ENCODE data around the gene ESRRA.
A peak's percentile ranks its signal among the peaks of the same experiment; 100 is the strongest.
"Not testable (repeated sequence)": the region's sequence is repeated elsewhere in the genome, so short reads cannot be mapped to it uniquely, and the experiment has no call there.

Gene ESRRA

DNA sequence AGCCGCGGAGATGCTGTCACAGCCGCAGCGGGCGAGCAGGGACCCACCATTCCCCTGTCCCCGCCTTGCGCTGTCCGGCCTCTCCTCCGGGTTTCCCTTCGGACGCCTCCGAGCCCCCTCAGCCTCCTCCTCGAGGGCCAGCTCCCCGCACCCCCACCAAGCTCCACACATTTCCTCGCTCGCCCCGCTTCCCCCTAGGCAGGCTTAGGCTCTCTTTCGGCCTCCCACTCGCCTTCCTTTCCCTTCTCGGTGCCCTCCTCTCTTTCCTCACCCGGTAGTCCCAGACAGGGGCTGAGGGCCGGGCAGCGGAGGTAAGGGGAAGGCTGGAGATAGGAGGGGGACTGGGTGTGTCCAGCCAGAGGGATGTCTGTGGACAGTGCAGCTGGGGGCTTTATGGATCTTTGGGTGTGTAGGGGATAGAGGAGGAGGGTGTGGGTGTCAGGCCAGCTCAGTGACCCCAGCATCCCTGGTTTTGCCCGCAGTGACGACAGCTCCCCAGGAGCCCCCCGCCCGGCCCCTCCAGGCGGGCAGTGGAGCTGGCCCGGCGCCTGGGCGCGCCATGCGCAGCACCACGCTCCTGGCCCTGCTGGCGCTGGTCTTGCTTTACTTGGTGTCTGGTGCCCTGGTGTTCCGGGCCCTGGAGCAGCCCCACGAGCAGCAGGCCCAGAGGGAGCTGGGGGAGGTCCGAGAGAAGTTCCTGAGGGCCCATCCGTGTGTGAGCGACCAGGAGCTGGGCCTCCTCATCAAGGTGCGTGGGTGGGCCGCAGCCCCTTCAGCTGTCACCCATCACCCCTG, 12.7 kb upstream of the ESRRA start:
- DNase-seq (ENCODE audit: low spot score), result no peak

DNA sequence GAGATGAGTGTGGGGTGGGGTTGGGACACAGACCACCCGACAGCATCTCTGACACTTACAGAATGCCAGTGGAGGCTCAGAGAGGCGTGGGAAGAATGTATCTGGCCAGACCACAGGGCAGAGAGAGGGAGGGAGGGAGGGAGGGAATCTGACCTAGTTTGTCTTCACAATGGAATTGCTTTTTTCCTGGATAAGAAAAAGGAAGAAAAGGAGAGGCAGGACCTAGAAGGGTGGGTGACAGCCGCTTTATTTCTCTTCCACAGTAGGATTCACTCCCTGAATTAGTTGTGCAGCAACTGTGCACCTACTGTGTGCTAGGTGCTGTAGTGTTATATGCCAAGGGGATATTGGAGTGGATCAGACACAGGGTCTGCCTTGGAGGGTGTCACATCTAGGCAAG, 10.6 kb upstream of the ESRRA start:
- no peak for DNase-seq (ENCODE audit: low spot score)

- no peak for DNase-seq (ENCODE audit: low spot score)
Measured at GRCh38 chr11:64295760-64296159, 9.6 kb upstream of the ESRRA start.

DNA sequence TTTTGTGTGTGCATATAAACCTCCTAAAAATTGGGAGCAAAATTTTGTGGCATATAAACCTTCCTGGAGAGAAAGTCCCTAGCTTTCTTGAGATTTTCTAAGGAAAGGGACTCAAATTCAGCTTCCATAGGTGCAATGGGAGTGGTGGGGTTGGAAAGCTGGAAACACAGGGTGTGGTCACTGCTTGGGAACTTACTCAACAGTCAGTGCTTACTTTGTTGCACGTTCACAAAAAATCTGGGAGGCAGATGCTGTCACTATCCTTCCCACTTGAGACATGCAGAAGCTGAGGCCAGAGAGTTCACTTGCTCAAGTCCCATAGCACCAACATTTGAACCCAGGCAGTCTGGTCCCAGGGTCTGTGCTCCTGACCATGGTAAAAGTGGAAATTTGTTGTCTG, 9.1 kb upstream of the ESRRA start:
- DNase-seq (ENCODE audit: low spot score), result no peak

GRCh38 chr11:64296830-64297698, 8.3 kb upstream of the ESRRA start:
- no peak for DNase-seq (ENCODE audit: low spot score)

- no peak for DNase-seq (ENCODE audit: low spot score)
Measured at GRCh38 chr11:64297699-64298358, 7.5 kb upstream of the ESRRA start.

DNA sequence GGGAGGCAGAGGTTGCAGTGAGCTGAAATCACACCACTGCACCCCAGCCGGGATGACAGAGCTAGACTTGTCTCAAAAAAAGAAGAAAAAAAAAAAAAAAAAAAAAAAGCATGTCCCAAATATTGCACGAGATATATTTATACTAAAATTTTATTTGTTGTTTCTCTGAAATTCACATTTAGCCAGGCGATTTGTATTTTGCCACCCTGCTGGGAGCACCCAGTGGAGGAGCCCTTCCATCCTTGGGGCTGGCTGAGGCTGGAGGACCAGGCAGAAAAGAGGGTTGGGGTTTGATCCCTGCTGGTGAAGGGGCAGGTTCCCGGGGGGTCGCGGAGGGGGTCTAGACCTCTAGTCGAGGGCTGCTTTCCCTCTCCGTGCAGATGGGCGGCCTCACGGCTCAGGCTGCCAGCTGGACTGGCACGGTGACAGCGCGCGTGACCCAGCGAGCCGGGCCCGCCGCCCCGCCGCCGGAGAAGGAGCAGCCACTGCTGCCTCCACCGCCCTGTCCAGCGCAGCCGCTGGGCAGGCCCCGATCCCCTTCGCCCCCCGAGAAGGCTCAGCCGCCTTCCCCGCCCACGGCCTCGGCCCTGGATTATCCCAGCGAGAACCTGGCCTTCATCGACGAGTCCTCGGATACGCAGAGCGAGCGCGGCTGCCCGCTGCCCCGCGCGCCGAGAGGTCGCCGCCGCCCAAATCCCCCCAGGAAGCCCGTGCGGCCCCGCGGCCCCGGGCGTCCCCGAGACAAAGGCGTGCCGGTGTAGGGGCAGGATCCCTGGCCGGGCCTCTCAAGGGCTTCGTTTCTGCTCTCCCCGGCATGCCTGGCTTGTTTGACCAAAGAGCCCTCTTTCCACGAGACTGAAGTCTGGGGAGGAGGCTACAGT, 6.1 kb upstream of the ESRRA start:
- no peak for DNase-seq (ENCODE audit: low spot score)

DNA sequence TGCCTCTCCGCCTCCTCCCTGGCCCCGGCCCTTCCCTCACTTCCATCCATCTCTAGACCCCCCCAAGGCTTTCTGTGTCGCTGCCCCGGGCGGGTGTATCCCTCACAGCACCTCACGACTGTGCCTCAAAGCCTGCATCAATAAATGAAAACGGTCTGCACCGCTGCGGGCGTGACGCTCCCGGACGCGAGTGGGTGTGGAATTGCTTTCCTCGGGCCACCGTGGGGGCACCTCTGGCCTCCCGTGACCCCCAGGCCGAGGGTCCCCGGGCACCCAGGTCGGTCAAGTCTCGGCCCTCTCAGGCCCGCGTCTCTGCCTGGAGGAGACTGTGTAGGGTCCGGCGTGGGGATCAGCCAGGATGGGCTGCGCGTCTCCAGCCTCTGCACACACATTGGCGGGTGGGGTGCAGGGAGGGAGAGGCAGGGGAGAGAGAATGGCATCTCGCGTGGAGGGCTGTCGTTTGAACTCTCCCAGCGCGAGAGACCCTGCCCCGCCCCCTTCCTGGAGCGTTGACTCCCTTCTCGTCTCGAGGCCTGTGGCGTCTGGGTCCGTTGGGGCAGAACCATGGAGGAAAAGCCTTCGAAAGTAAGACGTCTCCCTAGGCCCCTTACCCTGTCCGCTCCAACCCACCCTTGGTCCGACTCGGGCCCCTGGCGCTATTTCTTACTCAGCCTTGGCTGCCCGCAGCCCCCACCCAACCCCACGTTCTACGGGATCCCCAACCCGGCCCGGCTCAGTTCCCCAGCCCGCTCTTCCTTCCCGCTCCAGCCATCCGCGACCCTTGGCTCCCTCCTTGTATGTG, 5.3 kb upstream of the ESRRA start, which contains the start of gene CATSPERZ:
CATSPERZ (plus strand) TSS at position 512 of the 802 bp plus-strand sequence; CDS start at position 565, 53 bp downstream.
- DNase-seq (ENCODE audit: low spot score), result no peak

DNA sequence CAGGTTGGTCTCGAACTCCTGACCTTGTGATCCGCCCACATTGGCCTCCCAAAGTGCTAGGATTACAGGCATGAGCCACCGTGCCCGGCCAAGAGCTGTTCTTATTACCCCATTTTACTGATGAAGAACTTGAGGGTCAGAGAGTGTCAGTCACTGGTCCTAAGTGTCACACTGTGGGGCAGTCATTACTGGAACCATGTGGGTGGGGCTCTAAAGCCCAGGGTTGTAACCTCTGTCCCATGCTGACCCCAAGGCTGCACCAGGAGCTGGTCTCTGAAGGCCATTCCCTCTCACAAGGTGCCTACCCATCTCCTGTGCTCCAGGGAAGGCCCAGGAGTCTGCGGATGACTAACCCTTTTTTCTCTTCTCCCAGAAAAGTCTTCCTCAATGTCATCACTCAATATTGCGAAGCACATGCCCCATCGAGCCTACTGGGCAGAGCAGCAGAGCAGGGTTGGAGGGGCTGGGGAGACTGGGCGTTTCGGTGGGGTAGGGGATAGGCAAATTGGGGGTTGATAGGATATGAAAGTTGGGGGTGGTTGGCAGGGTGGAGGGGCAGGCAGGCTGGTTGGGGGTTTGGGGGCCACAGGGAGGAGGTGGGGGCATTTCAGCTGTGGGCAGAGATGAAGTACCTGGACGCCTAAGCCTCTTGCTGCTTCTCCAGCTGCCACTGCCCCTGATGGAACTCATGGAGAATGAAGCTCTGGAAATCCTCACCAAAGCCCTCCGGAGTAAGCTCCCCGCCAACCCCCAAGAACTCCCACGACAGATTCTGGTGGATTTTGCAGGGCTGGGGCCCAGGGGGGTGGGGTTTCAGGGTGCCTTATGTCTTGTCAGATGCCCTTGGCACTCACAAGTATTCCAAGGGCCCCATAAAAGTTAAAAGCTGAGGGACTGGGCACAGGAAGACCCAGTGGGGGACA, 2.0 kb upstream of the ESRRA start:
- DNase-seq (ENCODE audit: low spot score), result no peak

GRCh38 chr11:64304032-64304315, 1.4 kb upstream of the ESRRA start:
- DNase-seq (ENCODE audit: low spot score), result no peak

- DNase-seq (ENCODE audit: low spot score), result peak; percentile 90
Measured at GRCh38 chr11:64304316-64305072, 830 bp upstream of the ESRRA start.

DNA sequence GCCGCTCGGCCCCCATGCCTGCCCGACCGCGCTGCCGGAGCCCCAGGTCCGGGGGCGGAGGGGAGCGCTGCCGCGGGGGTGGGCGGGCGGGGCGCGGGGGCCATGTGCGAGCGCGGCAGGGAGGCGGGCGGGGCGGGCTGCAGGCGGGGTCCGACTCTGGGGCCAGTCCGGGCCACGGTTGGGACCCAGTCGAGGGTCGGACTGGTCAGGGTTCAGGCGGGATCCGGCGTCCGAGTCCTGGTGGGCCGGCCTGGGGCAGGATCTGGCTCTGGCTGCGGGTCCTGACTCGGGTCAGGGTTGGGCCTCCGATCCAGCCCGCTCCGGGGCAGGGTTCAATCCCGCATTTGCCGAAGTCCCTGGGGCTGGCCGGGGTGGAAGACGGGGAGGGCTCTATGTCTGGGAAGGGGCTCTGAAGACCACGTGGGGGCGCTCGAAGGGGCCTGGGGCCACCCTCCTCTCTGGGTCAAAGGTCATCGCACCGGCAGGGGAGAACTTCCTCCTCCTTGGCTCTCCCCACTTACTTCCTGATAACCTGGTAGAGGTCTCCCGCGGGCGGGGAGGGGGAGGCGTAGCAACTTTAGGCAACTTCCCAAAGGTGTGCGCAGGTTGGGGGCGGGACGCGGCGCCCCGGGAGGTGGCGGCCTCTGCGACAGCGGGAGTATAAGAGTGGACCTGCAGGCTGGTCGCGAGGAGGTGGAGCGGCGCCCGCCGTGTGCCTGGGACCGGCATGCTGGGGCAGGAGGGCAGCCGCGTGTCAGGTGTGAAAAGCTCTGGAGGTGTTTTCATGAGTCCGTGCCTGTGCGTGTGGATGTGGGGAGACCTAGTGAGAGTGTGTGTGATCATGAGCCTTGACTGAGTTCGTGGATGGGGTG, 603 bp downstream of the ESRRA start:
- peak; percentile 78 for DNase-seq (ENCODE audit: low spot score)

DNA sequence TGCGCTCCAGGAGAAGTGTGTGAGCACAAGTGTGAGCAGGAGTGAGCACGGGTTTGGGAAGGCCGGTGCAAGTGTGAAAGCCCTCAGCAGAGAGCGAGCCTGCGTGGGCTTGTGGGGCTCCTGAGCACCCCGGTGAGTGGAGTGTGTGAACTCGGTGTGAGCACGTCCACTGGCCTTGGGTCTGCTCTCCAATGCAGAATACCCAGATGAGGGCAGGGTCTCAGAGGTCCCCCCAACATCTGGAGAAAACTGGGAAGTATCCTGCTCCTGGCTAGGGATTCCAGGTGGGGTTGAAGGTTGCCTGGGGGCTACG, 1.2 kb downstream of the ESRRA start:
- DNase-seq (ENCODE audit: low spot score), result no peak

DNA sequence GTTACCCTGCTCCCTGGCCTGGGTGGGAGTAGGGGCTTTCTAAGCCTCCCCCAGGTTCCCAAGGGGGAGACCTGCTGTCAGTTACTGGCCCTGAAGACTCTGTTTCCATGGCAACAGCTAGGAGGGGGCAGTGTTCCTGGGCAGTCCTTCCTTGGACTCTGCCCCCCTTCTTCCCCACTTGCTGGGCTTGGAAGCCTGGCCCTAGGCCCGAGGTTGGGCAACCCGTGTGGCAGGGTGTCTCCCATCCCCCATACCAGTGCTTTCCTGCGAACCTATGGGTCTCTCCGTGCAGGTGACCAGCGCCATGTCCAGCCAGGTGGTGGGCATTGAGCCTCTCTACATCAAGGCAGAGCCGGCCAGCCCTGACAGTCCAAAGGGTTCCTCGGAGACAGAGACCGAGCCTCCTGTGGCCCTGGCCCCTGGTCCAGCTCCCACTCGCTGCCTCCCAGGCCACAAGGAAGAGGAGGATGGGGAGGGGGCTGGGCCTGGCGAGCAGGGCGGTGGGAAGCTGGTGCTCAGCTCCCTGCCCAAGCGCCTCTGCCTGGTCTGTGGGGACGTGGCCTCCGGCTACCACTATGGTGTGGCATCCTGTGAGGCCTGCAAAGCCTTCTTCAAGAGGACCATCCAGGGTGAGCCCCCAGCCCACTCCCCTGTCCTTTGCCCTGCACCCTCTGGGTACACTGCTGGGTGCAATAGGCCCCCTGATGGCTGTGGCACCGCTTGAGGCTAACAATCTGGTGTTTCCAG, 1.7 kb downstream of the ESRRA start:
- no peak for DNase-seq (ENCODE audit: low spot score)

DNA sequence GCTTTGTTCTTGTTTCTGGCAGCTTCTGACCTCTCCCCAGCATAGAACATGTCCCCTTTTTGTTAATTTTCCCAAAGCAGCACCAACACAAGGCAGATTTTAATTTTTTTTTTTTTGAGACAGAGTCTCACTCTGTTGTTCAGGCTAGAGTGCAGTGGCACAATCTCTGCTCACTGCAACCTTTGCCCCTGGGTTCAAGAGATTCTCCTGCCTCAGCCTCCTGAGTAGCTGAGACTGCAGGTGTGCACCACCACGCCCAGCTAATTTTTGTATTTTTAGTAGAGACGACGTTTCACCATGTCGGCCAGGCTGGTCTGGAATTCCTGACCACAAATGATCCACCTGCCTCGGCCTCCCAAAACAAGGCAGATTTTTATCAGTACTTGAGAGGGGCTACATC, 2.5 kb downstream of the ESRRA start:
- DNase-seq (ENCODE audit: low spot score), result not testable (repeated sequence)

GRCh38 chr11:64312947-64313346, 7.6 kb downstream of the ESRRA start:
- no peak for DNase-seq (ENCODE audit: low spot score)

GRCh38 chr11:64313491-64314145, 8.3 kb downstream of the ESRRA start:
- no peak for DNase-seq (ENCODE audit: low spot score)
